IPS DF 6.9 (cell line): ENCODE measurements around the gene ALG11.
"Not testable (repeated sequence)": the region's sequence is repeated elsewhere in the genome, so short reads cannot be mapped to it uniquely, and the experiment has no call there.

ENCODE experiments used
- DNase-seq: peaks from one replicate; pipeline ENCODE4 v3.0.0-alpha.2; 2013; ENCODE audit warnings: low read depth, low spot score
- H3K27ac ChIP-seq: one replicate; pipeline ENCODE4 v1.5.1; 2013; ENCODE audit warnings: low read length, control low read depth
- H3K27me3 ChIP-seq: 2 replicates; pipeline ENCODE4 v1.6.1; 2013; ENCODE audit warnings: mild to moderate bottlenecking, low read length; ENCODE audit not compliant: control insufficient read depth, insufficient read depth
- H3K36me3 ChIP-seq: 2 replicates; pipeline ENCODE4 v1.6.1; 2013; ENCODE audit warnings: low read length; ENCODE audit not compliant: control insufficient read depth, insufficient read depth
- H3K4me1 ChIP-seq: 2 replicates; pipeline ENCODE4 v1.6.1; 2013; ENCODE audit warnings: low read length; ENCODE audit not compliant: control insufficient read depth, insufficient read depth
- H3K4me3 ChIP-seq: 2 replicates; pipeline ENCODE4 v1.5.1; 2013; ENCODE audit warnings: mild to moderate bottlenecking, low read length
- H3K9me3 ChIP-seq: 2 replicates; pipeline ENCODE4 v1.6.1; 2013; ENCODE audit warnings: low read length, inconsistent platforms; ENCODE audit not compliant: control insufficient read depth, insufficient read depth
- WGBS: extraction: QIAGEN DNeasy Blood & Tissue Kit; methylation state at CpG from one replicate; pipeline ENCODE4 v1.1.7; 2013; ENCODE audit warnings: mixed read lengths, missing lambda C conversion rate; ENCODE audit not compliant: insufficient read length, insufficient coverage; 5-methylcytosine and 5-hydroxymethylcytosine counted together

The ALG11 gene

GRCh38 chr13:52027832-52028231 is 15.6 kb downstream of the ALG11 start:
- no peak for DNase-seq
- Histone ChIP-seq H3K9me3 (no peaks in the 10 kb centered on the region), H3K4me1 (no peaks in the 10 kb centered on the region), H3K4me3 (no peak overlapping the region), H3K36me3 (no peaks in the 10 kb centered on the region; the same call in 1 of the 2 replicates), H3K27me3 (no peaks in the 10 kb centered on the region), H3K27ac (no peak overlapping the region)
- no CpG with 5 or more reads among the region's 1 CpG for WGBS

DNA sequence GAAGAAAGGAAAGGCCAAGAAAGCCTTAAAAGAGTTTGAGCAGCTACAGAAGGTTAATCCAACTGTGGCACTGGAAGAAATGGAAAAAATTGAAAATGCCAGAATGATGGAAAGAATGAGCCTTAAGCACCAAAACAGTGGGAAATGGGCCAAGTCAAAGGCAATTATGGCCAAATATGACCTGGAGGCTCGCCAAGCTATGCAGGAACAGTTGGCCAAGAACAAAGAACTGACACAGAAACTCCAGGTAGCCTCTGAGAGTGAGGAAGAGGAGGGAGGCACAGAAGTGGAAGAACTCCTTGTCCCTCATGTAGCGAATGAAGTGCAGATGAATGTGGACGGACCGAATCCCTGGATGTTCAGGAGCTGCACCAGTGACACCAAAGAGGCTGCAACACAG is 17.4 kb downstream of the ALG11 start:
- H3K4me3 ChIP-seq, result no peak overlapping the region
- H3K4me1 ChIP-seq, result no peaks in the 10 kb centered on the region
- H3K9me3 ChIP-seq, result no peaks in the 10 kb centered on the region
- H3K36me3 ChIP-seq, result no peaks in the 10 kb centered on the region; the same call in 1 of the 2 replicates
- H3K27ac ChIP-seq, result no peak overlapping the region
- DNase-seq, result no peak
- H3K27me3 ChIP-seq, result no peaks in the 10 kb centered on the region
- WGBS, result no CpG with 5 or more reads among the region's 4 CpGs

GRCh38 chr13:52030401-52030800 is 18.2 kb downstream of the ALG11 start:
- WGBS, result no CpG with 5 or more reads among the region's 6 CpGs

GRCh38 chr13:52033039-52033438 is 20.8 kb downstream of the ALG11 start:
- Histone ChIP-seq H3K4me1 (no peaks in the 10 kb centered on the region), H3K36me3 (no peaks in the 10 kb centered on the region; the same call in 1 of the 2 replicates), H3K27ac (no peak overlapping the region), H3K27me3 (no peaks in the 10 kb centered on the region), H3K4me3 (no peak overlapping the region), H3K9me3 (no peaks in the 10 kb centered on the region)
- WGBS, result no CpG with 5 or more reads among the region's 2 CpGs
- DNase-seq, result no peak

More at GRCh38 chr13:52030401-52030800, 18.2 kb downstream of the ALG11 start:
- H3K27me3 ChIP-seq, H3K27ac ChIP-seq, H3K9me3 ChIP-seq, H3K36me3 ChIP-seq, DNase-seq, H3K4me1 ChIP-seq, H3K4me3 ChIP-seq: not testable (repeated sequence)

DNA sequence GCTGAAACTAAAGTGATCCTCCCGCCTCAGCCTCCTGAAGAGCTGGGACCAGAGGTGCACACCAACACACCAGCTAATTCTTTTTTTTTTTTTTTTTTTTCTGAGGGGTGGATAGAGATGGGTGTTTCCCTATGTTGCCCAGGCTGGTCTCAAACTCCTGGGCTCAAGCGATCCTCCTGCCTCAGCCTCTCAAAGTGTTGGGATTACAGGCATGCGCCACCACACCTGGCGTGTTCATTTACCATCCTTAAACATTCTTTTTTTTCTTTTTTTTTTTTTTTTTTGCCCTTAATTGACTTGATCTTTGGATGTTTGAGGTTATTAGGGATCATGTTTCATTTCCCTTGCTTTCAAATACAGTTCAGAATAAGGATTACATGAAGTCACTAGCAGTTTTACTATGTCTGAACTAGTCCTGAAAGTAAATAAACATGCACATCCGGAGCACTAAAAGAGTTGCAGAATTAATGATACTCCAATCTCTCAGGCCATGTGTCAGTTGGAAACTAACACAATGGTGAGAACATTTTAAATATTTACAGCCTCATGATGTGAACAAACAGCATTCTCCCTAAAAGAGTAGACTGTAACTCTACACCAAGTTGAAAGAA is 22.5 kb downstream of the ALG11 start:
- no CpG with 5 or more reads among the region's 5 CpGs for WGBS
- DNase-seq, result no peak
- H3K27me3 ChIP-seq, result no peaks in the 10 kb centered on the region
- no peaks in the 10 kb centered on the region for H3K36me3 ChIP-seq
- H3K4me1 ChIP-seq, result no peaks in the 10 kb centered on the region
- no peak overlapping the region for H3K27ac ChIP-seq
- no peak overlapping the region for H3K4me3 ChIP-seq
- no peaks in the 10 kb centered on the region for H3K9me3 ChIP-seq

- no peaks in the 10 kb centered on the region for H3K4me1 ChIP-seq
- no peak overlapping the region for H3K27ac ChIP-seq
- no peak overlapping the region for H3K4me3 ChIP-seq
- H3K36me3 ChIP-seq, result no peaks in the 10 kb centered on the region
- no peaks in the 10 kb centered on the region for H3K27me3 ChIP-seq
- H3K9me3 ChIP-seq, result no peaks in the 10 kb centered on the region
- WGBS, result no CpG with 5 or more reads among the region's 1 CpG
- DNase-seq, result no peak
Observed at GRCh38 chr13:52036037-52036436, 23.8 kb downstream of the ALG11 start.

DNA sequence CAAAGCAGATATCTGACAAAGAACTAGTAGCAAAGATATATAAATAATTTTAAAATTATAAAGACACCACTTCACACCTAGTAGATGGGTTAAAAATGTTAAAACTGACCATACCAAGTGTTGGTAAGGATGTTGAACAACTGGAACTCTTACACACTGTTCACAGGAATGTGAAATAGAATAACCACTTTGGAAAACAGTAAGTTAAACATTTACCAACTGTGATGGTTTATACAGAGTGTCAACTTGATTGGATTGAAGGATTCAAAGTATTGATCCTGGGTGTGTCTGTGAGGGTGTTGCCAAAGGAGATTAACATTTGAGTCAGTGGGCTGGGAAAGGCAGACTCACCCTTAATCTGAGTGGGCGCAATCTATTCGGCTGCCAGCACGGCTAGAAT is 31.5 kb downstream of the ALG11 start:
- no peak for DNase-seq
- no peaks in the 10 kb centered on the region for H3K4me1 ChIP-seq
- H3K36me3 ChIP-seq, result no peaks in the 10 kb centered on the region
- no peaks in the 10 kb centered on the region for H3K9me3 ChIP-seq
- H3K27ac ChIP-seq, result no peak overlapping the region
- WGBS, result no CpG with 5 or more reads among the region's 3 CpGs
- H3K27me3 ChIP-seq, result no peaks in the 10 kb centered on the region
- H3K4me3 ChIP-seq, result no peak overlapping the region

- H3K4me3 ChIP-seq, result no peak overlapping the region
- no peak overlapping the region for H3K27ac ChIP-seq
- no peaks in the 10 kb centered on the region for H3K27me3 ChIP-seq
- no peaks in the 10 kb centered on the region for H3K4me1 ChIP-seq
- no peaks in the 10 kb centered on the region for H3K9me3 ChIP-seq
- WGBS, result no CpG with 5 or more reads among the region's 3 CpGs
- DNase-seq, result no peak
- H3K36me3 ChIP-seq, result no peaks in the 10 kb centered on the region
Observed at GRCh38 chr13:52047463-52047862, 35.3 kb downstream of the ALG11 start.

DNA sequence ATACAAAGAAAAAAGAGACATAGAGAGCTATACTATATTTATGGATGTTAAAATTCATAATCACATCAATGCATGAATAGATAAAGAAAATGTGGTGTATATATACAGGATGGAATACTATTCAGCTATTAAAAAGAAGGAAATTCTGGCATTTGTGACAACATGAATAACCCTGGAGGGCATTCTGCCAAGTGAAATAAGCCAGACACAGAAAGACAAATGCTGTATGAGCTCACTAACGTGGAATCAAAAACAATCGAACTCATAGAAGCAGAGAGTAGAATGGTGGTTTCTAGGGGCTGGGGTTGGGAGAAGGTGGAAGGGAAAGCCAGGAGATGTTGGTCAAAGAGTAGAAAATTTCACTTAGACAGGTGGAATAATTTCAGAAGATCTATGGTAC is 36.3 kb downstream of the ALG11 start:
- Histone ChIP-seq H3K4me1 (no peaks in the 10 kb centered on the region), H3K27ac (no peak overlapping the region), H3K36me3 (no peaks in the 10 kb centered on the region), H3K27me3 (no peaks in the 10 kb centered on the region), H3K4me3 (no peak overlapping the region), H3K9me3 (no peaks in the 10 kb centered on the region)
- no peak for DNase-seq
- no CpG with 5 or more reads among the region's 2 CpGs for WGBS

- no peak overlapping the region for H3K4me3 ChIP-seq
- H3K27me3 ChIP-seq, result no peaks in the 10 kb centered on the region
- no peak overlapping the region for H3K27ac ChIP-seq
- WGBS, result no CpG with 5 or more reads among the region's 7 CpGs
- no peaks in the 10 kb centered on the region for H3K9me3 ChIP-seq
- H3K36me3 ChIP-seq, result no peaks in the 10 kb centered on the region
- no peaks in the 10 kb centered on the region for H3K4me1 ChIP-seq
- no peak for DNase-seq
Observed at GRCh38 chr13:52051400-52051799, 39.2 kb downstream of the ALG11 start.

- no peaks in the 10 kb centered on the region for H3K36me3 ChIP-seq
- no CpG with 5 or more reads among the region's 4 CpGs for WGBS
Observed at GRCh38 chr13:52053460-52053859, 41.3 kb downstream of the ALG11 start.

More at GRCh38 chr13:52053460-52053859, 41.3 kb downstream of the ALG11 start:
- no peak overlapping the region for H3K4me3 ChIP-seq
- H3K27me3 ChIP-seq, result no peaks in the 10 kb centered on the region
- H3K4me1 ChIP-seq, result no peaks in the 10 kb centered on the region
- no peak for DNase-seq
- H3K27ac ChIP-seq, result no peak overlapping the region
- H3K9me3 ChIP-seq, result no peaks in the 10 kb centered on the region
